Mesothelial cell of epicardium (in vitro differentiated cells): ENCODE measurements around the gene PLEKHJ1. TPM values are rescaled to one million over a fixed set of nuclear protein-coding genes. Genes with fewer than 3 reads are reported as not detected.
A peak's percentile ranks its signal among the peaks of the same experiment; 100 is the strongest.

ENCODE experiments used
- DNase-seq, 2 experiments: peaks; one replicate each; pipeline ENCODE4 v3.0.0; 2021; ENCODE audit warnings: low spot score in 2 of 2; ENCODE audit not compliant: unreplicated experiment in 2 of 2
- H3K27ac Mint-ChIP-seq: 2 replicates; pipeline ENCODE4 v1.8.0; 2021; ENCODE audit warnings: mixed read lengths
- H3K27me3 Mint-ChIP-seq: 2 replicates; pipeline ENCODE4 v1.8.0; 2021; ENCODE audit warnings: low read depth, mixed read lengths
- H3K36me3 Mint-ChIP-seq: 2 replicates; pipeline ENCODE4 v1.8.0; 2021; ENCODE audit warnings: mixed read lengths
- H3K4me1 Mint-ChIP-seq: 2 replicates; pipeline ENCODE4 v1.8.0; 2021; ENCODE audit warnings: mixed read lengths
- H3K4me3 Mint-ChIP-seq: 2 replicates; pipeline ENCODE4 v1.8.0; 2021; ENCODE audit warnings: mild to moderate bottlenecking, moderate library complexity, mixed read lengths
- H3K9me3 Mint-ChIP-seq: 2 replicates; pipeline ENCODE4 v1.8.0; 2021; ENCODE audit warnings: mixed read lengths
- CTCF ChIP-seq: fragments of 200-600 bp; sonication (generic); IDR thresholded peaks from one replicate; pipeline ENCODE4 v1.5.0; 2021; ENCODE audit warnings: antibody characterized with exemption; ENCODE audit not compliant: unreplicated experiment
- total RNA-seq: library from RNA; stranded (reverse); gene quantifications from 3 replicates; pipeline ENCODE4 v1.2.1, GENCODE V29; 2021

Gene PLEKHJ1
- total RNA-seq, 1 donor from 2014 or later, result 73.4 TPM

- peaks cover 35% of the 10 kb centered on the region for H3K4me1 Mint-ChIP-seq
- peak overlapping the region; percentile 93 for H3K27ac Mint-ChIP-seq
- TF ChIP-seq CTCF, result no peak
- H3K36me3 Mint-ChIP-seq, result peaks cover 13% of the 10 kb centered on the region
- no peaks in the 10 kb centered on the region for H3K9me3 Mint-ChIP-seq
- H3K27me3 Mint-ChIP-seq, result no peaks in the 10 kb centered on the region
- peak overlapping the region; percentile 88 for H3K4me3 Mint-ChIP-seq
- DNase-seq, result peak in 1 of 2 experiments; percentile 75
Observed at GRCh38 chr19:2270423-2271233, 34.5 kb upstream of the PLEKHJ1 start.

DNA sequence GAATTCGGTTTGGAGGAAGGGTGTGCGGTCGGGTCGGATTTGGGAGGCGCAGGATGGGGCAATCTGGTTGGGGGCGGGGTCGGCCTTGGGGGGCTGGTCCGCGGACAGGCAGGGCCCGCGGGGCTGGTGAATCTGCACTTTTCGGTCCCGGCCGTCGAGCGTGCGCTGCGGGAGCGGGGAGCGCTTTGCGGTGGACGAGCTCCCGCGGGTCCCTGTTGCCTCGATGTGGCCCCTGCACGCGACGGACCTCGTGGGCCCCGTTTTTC is 34.0 kb upstream of the PLEKHJ1 start:
- peak overlapping the region; percentile 93 for H3K27ac Mint-ChIP-seq
- H3K36me3 Mint-ChIP-seq, result peaks cover 12% of the 10 kb centered on the region
- no peak for TF ChIP-seq CTCF
- H3K4me3 Mint-ChIP-seq, result peak overlapping the region; percentile 88
- no peaks in the 10 kb centered on the region for H3K27me3 Mint-ChIP-seq
- no peaks in the 10 kb centered on the region for H3K9me3 Mint-ChIP-seq
- H3K4me1 Mint-ChIP-seq, result peaks cover 34% of the 10 kb centered on the region
- no peak for DNase-seq

DNA sequence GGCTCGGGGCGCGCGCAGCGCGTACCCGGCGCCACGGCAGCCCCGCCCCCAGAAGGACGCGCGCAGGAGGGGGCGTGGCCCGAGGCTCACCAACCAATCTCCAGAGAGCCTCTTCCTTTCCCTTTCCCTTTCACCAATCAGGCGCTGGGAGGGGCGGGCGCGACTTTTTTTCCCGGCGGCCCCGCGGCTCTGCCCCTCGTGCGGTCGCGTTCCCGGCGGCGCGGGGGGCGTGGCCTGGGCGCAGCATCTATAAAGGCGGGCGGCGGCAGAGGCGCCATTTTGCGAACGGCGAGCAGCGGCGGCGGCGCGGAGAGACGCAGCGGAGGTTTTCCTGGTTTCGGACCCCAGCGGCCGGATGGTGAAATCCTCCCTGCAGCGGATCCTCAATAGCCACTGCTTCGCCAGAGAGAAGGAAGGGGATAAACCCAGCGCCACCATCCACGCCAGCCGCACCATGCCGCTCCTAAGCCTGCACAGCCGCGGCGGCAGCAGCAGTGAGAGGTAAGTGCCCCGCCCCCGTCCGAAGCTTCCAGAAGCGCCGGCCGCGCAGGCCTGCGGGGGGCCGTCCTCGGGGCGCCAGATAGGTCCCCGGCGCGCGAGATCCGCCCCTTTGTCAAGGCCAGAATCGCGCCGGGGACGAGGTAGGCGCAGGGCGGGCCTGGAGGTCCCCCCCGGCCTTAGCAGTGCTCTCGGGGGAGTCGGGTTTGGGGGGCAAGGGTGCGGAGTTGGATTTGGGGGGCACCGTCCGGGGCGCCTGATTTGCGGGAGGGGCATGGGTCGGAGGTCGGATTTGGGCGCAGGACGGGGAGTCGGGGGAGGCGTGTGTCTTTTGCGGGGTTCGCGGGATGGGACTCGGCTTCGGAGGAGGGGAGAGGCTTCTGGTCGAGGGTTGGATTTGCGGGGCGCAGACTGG is 33.4 kb upstream of the PLEKHJ1 start:
- Mint-ChIP-seq H3K27me3 (no peaks in the 10 kb centered on the region), H3K36me3 (peaks cover 10% of the 10 kb centered on the region), H3K27ac (peak overlapping the region; percentile 93), H3K9me3 (no peaks in the 10 kb centered on the region), H3K4me1 (peaks cover 32% of the 10 kb centered on the region), H3K4me3 (peak overlapping the region; percentile 88)
- TF ChIP-seq CTCF, result no peak
- peak; percentile 97 to 100 for DNase-seq

- no peak for DNase-seq
- H3K4me3 Mint-ChIP-seq, result peak overlapping the region; percentile 88
- peaks cover 29% of the 10 kb centered on the region for H3K4me1 Mint-ChIP-seq
- peak overlapping the region; percentile 54 for H3K27ac Mint-ChIP-seq
- H3K36me3 Mint-ChIP-seq, result peaks cover 7% of the 10 kb centered on the region
- H3K9me3 Mint-ChIP-seq, result no peaks in the 10 kb centered on the region
- no peaks in the 10 kb centered on the region for H3K27me3 Mint-ChIP-seq
- no peak for TF ChIP-seq CTCF
Observed at GRCh38 chr19:2268861-2269243, 32.7 kb upstream of the PLEKHJ1 start.

DNA sequence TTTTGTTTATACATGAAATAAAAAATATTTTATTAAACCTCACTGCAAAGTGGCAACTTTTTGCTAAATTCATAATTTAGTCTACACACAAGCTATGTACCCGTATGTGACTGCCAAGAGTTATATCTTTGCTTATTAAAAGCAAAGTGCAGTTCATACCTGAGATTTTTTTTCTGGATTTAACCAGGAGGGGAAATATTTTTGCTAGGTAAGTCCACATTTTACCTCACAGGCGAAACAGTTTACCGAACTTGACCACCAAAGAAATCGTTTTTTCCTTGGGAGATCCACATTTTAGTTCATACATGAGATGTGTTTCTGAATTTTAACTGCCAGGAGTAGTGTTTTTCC is 32.3 kb upstream of the PLEKHJ1 start:
- H3K27me3 Mint-ChIP-seq, result no peaks in the 10 kb centered on the region
- H3K27ac Mint-ChIP-seq, result peak overlapping the region; percentile 54
- H3K36me3 Mint-ChIP-seq, result peaks cover 5% of the 10 kb centered on the region
- no peaks in the 10 kb centered on the region for H3K9me3 Mint-ChIP-seq
- H3K4me1 Mint-ChIP-seq, result peaks cover 25% of the 10 kb centered on the region
- no peak for TF ChIP-seq CTCF
- peak overlapping the region; percentile 88 for H3K4me3 Mint-ChIP-seq
- no peak for DNase-seq
